Measurements from ENCODE around the gene STXBP3.
"Not testable (repeated sequence)": the region's sequence is repeated elsewhere in the genome, so short reads cannot be mapped to it uniquely, and the experiment has no call there.

Gene STXBP3, protein sequence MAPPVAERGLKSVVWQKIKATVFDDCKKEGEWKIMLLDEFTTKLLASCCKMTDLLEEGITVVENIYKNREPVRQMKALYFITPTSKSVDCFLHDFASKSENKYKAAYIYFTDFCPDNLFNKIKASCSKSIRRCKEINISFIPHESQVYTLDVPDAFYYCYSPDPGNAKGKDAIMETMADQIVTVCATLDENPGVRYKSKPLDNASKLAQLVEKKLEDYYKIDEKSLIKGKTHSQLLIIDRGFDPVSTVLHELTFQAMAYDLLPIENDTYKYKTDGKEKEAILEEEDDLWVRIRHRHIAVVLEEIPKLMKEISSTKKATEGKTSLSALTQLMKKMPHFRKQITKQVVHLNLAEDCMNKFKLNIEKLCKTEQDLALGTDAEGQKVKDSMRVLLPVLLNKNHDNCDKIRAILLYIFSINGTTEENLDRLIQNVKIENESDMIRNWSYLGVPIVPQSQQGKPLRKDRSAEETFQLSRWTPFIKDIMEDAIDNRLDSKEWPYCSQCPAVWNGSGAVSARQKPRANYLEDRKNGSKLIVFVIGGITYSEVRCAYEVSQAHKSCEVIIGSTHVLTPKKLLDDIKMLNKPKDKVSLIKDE

DNA sequence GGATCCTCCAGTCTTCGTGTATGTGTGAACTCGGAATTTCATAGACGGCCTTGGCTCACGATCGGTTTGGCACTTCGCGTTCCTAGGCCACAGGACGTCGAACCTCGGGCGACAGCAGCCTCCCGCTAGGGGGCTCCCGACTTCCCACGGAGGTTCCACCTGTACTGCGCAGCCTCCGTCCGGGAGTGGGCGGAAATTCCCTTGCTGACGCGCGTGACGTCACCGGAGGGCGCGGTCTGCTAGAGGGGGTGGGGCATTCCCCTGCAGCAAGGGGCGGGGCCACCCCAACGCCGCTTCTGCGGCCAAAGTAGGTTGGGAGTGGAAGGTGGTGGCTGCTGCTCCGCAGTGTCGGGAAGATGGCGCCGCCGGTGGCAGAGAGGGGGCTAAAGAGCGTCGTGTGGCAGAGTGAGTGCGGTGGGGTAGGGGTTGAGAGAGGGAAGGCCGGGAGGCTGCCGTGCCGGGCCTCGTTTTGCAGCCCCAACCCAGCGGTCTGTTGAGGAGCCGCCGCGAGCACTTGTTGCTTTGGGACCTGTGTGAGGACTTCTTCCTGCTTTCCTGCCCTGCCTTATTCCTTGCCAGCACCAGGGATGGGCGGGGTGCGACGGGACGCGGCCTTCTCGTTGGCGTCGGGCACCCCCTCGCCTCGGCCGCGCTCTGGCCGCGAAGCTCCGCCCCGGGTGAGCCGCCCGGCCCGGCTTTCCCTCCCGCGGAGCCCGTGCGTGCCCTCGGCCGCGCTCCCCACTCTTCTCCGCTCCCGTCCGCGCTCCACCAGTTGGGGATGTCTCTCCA, at the start of gene STXBP3:
Gene STXBP3 (plus strand): TSS at position 293 of the 789 bp plus-strand sequence. CDS start 64 bp downstream, at position 357.
- peak within 1 kb of the TSS; percentile 66 for H3K4me3 ChIP-seq (ENCODE audit: low read depth, low read length)
- TF ChIP-seq, protein P1, sequence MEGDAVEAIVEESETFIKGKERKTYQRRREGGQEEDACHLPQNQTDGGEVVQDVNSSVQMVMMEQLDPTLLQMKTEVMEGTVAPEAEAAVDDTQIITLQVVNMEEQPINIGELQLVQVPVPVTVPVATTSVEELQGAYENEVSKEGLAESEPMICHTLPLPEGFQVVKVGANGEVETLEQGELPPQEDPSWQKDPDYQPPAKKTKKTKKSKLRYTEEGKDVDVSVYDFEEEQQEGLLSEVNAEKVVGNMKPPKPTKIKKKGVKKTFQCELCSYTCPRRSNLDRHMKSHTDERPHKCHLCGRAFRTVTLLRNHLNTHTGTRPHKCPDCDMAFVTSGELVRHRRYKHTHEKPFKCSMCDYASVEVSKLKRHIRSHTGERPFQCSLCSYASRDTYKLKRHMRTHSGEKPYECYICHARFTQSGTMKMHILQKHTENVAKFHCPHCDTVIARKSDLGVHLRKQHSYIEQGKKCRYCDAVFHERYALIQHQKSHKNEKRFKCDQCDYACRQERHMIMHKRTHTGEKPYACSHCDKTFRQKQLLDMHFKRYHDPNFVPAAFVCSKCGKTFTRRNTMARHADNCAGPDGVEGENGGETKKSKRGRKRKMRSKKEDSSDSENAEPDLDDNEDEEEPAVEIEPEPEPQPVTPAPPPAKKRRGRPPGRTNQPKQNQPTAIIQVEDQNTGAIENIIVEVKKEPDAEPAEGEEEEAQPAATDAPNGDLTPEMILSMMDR (IDR thresholded peaks at IDR 0.05; ENCODE audit: insufficient read depth, low read depth, low read length, missing control alignments): peak; percentile 99
- peak; percentile 99 for DNase-seq (ENCODE audit: low read depth)

GRCh38 chr1:108699375-108700332, 46.8 kb upstream of the STXBP3 start:
- no peak overlapping the region for H3K4me3 ChIP-seq (ENCODE audit: low read depth, low read length)
- DNase-seq (ENCODE audit: low read depth): no peak
- TF ChIP-seq, protein P1 (IDR thresholded peaks at IDR 0.05; ENCODE audit: insufficient read depth, low read depth, low read length, missing control alignments): no peak

- no peak overlapping the region for H3K4me3 ChIP-seq (ENCODE audit: low read depth, low read length)
- TF ChIP-seq, protein P1 (IDR thresholded peaks at IDR 0.05; ENCODE audit: insufficient read depth, low read depth, low read length, missing control alignments): no peak
- DNase-seq (ENCODE audit: low read depth): no peak
These were observed 45.2 kb upstream of the STXBP3 start for GRCh38 chr1:108701176-108701849.

DNA sequence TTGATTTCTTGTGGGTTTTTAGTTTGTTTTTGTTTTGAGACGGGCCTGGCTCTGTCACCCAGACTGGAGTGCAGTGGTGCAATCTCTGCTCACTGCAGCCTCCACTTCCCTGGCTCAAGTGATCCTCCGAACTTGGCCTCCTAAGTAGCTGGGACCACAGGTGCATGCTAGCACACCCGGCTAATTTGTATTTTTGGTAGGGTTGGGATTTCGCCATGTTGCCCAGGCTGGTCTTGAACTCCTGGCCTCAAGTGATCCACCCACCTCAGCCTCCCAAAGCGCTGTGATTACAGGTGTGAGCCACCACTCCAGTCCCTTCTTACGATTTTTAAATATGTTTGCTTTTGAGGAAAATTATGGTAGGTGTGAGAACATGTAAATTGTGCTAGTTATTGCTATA, 44.4 kb upstream of the STXBP3 start:
- not testable (repeated sequence) for H3K4me3 ChIP-seq (ENCODE audit: low read depth, low read length); DNase-seq (ENCODE audit: low read depth)

- peak; percentile 21 for DNase-seq (ENCODE audit: low read depth)
- no peak overlapping the region for H3K4me3 ChIP-seq (ENCODE audit: low read depth, low read length)
These were observed 42.5 kb upstream of the STXBP3 start for GRCh38 chr1:108703939-108704338.

GRCh38 chr1:108704496-108704895, 42.0 kb upstream of the STXBP3 start:
- TF ChIP-seq, protein P1 (IDR thresholded peaks at IDR 0.05; ENCODE audit: insufficient read depth, low read depth, low read length, missing control alignments): no peak
- no peak for DNase-seq (ENCODE audit: low read depth)
- H3K4me3 ChIP-seq (ENCODE audit: low read depth, low read length): no peak overlapping the region

More at GRCh38 chr1:108703939-108704338, 42.5 kb upstream of the STXBP3 start:
- TF ChIP-seq, protein P1 (IDR thresholded peaks at IDR 0.05; ENCODE audit: insufficient read depth, low read depth, low read length, missing control alignments): no peak
